ENCODE results near the gene VGLL4.

DNA sequence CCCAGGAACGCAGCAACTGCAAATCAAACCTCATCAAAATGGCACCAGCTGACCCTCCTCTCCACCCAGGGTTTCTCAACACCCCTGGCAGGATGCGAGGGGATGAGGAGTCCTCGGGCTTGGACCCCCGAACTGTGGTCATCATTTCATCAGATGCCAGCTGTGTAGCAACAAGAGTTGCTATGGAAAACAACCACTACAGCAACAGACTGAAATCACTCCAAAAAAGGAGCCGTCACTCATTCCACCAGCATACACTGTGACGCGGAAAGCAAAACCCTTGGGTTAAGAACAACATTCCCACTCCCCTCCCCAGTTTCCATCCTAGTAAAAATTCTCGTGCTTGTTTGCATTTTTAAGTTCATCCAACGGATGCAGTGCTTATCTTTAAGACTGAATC is 40.1 kb downstream of the VGLL4 start:
- TF ChIP-seq, protein P1, sequence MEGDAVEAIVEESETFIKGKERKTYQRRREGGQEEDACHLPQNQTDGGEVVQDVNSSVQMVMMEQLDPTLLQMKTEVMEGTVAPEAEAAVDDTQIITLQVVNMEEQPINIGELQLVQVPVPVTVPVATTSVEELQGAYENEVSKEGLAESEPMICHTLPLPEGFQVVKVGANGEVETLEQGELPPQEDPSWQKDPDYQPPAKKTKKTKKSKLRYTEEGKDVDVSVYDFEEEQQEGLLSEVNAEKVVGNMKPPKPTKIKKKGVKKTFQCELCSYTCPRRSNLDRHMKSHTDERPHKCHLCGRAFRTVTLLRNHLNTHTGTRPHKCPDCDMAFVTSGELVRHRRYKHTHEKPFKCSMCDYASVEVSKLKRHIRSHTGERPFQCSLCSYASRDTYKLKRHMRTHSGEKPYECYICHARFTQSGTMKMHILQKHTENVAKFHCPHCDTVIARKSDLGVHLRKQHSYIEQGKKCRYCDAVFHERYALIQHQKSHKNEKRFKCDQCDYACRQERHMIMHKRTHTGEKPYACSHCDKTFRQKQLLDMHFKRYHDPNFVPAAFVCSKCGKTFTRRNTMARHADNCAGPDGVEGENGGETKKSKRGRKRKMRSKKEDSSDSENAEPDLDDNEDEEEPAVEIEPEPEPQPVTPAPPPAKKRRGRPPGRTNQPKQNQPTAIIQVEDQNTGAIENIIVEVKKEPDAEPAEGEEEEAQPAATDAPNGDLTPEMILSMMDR (IDR thresholded peaks at IDR 0.05): no peak
- TF ChIP-seq ZNF416 (CRISPR knock-in tag; IDR thresholded peaks at IDR 0.05) (no peak), NR1H2 (CRISPR knock-in tag; IDR thresholded peaks at IDR 0.05) (no peak), CREB1 (CRISPR knock-in tag; IDR thresholded peaks at IDR 0.05) (no peak), ESRRA (CRISPR knock-in tag; IDR thresholded peaks at IDR 0.05; ENCODE audit: borderline replicate concordance) (no peak), CREM (CRISPR knock-in tag; IDR thresholded peaks at IDR 0.05) (no peak), FOXJ3 (CRISPR knock-in tag; IDR thresholded peaks at IDR 0.05; ENCODE audit: borderline replicate concordance) (no peak)
- TF ChIP-seq, protein P2, sequence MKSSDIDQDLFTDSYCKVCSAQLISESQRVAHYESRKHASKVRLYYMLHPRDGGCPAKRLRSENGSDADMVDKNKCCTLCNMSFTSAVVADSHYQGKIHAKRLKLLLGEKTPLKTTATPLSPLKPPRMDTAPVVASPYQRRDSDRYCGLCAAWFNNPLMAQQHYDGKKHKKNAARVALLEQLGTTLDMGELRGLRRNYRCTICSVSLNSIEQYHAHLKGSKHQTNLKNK (CRISPR knock-in tag; IDR thresholded peaks at IDR 0.05): no peak
- TF ChIP-seq, protein P3, sequence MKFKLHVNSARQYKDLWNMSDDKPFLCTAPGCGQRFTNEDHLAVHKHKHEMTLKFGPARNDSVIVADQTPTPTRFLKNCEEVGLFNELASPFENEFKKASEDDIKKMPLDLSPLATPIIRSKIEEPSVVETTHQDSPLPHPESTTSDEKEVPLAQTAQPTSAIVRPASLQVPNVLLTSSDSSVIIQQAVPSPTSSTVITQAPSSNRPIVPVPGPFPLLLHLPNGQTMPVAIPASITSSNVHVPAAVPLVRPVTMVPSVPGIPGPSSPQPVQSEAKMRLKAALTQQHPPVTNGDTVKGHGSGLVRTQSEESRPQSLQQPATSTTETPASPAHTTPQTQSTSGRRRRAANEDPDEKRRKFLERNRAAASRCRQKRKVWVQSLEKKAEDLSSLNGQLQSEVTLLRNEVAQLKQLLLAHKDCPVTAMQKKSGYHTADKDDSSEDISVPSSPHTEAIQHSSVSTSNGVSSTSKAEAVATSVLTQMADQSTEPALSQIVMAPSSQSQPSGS (CRISPR knock-in tag; IDR thresholded peaks at IDR 0.05; ENCODE audit: borderline replicate concordance, low read depth): no peak
- TF ChIP-seq, protein P4, sequence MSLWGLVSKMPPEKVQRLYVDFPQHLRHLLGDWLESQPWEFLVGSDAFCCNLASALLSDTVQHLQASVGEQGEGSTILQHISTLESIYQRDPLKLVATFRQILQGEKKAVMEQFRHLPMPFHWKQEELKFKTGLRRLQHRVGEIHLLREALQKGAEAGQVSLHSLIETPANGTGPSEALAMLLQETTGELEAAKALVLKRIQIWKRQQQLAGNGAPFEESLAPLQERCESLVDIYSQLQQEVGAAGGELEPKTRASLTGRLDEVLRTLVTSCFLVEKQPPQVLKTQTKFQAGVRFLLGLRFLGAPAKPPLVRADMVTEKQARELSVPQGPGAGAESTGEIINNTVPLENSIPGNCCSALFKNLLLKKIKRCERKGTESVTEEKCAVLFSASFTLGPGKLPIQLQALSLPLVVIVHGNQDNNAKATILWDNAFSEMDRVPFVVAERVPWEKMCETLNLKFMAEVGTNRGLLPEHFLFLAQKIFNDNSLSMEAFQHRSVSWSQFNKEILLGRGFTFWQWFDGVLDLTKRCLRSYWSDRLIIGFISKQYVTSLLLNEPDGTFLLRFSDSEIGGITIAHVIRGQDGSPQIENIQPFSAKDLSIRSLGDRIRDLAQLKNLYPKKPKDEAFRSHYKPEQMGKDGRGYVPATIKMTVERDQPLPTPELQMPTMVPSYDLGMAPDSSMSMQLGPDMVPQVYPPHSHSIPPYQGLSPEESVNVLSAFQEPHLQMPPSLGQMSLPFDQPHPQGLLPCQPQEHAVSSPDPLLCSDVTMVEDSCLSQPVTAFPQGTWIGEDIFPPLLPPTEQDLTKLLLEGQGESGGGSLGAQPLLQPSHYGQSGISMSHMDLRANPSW (CRISPR knock-in tag; conservative IDR thresholded peaks at IDR 0.05; ENCODE audit: low read depth): no peak
- TF ChIP-seq, protein P5, sequence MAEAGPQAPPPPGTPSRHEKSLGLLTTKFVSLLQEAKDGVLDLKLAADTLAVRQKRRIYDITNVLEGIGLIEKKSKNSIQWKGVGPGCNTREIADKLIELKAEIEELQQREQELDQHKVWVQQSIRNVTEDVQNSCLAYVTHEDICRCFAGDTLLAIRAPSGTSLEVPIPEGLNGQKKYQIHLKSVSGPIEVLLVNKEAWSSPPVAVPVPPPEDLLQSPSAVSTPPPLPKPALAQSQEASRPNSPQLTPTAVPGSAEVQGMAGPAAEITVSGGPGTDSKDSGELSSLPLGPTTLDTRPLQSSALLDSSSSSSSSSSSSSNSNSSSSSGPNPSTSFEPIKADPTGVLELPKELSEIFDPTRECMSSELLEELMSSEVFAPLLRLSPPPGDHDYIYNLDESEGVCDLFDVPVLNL (CRISPR knock-in tag; IDR thresholded peaks at IDR 0.05; ENCODE audit: borderline replicate concordance, low read depth): no peak
- TF ChIP-seq, protein P6, sequence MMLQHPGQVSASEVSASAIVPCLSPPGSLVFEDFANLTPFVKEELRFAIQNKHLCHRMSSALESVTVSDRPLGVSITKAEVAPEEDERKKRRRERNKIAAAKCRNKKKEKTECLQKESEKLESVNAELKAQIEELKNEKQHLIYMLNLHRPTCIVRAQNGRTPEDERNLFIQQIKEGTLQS (CRISPR knock-in tag; conservative IDR thresholded peaks at IDR 0.05): no peak

Measured in WTC11 (cell line).